ENCODE measurements around the gene IQSEC1. TPM values are rescaled to one million over a fixed set of nuclear protein-coding genes. Genes with fewer than 3 reads are reported as not detected.

IQSEC1 gene
- total and polyA plus RNA-seq, 2 of the 8 experiments (the other 6 are each of a cell fraction or from before 2014, with no cell fraction given) = 6.8 to 28.8 TPM

- TF ChIP-seq POLR2AphosphoS5 (IDR thresholded peaks at IDR 0.05; ENCODE audit: low read depth, low read length) (no peak), BACH1 (IDR thresholded peaks at IDR 0.05; ENCODE audit: low read length) (no peak), YY1 (IDR thresholded peaks at IDR 0.05; ENCODE audit: low read depth, low read length) (no peak), POLR2A (IDR thresholded peaks at IDR 0.05; ENCODE audit: control extremely low read depth in 1 of 2, low read depth in 2 of 2, low read length in 2 of 2) (no peak), SIX5 (IDR thresholded peaks at IDR 0.05; ENCODE audit: low read depth, low read length) (no peak), CBX5 (IDR thresholded peaks at IDR 0.05; ENCODE audit: low read depth, low read length) (no peak)
Observed at GRCh38 chr3:12944849-12945248, 128.4 kb downstream of the IQSEC1 start (continued).
